GM19372 (cell line): ENCODE measurements around the gene SIK3.
"Not testable (repeated sequence)": the region's sequence is repeated elsewhere in the genome, so short reads cannot be mapped to it uniquely, and the experiment has no call there.

Experiments used
- ATAC-seq: cut with Tn5 transposase; IDR thresholded peaks from one replicate; pipeline ENCODE4 v1.9.1; 2021; ENCODE audit warnings: mild to moderate bottlenecking, low read depth, moderate library complexity; ENCODE audit not compliant: unreplicated experiment

SIK3 gene

GRCh38 chr11:117052196-117053149 is 45.8 kb downstream of the SIK3 start:
- ATAC-seq = no peak

DNA sequence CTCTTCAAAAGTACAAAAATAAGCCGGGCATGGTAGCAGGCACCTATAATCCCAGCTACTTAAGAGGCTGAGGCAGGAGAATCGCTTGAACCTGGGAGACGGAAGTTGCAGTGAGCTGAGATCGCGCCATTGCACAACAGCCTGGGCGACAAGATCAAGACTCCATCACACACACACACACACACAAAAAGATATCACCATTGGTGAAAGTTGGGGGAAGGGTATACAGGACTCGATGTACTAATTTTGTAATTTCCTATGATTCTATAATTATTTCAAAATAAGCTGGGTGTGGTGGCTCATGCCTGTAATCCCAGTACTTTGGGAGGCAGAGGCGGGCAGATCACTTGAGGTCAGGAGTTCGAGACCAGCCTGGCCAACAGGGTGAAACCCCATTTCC is 48.1 kb downstream of the SIK3 start:
- not testable (repeated sequence) for ATAC-seq

- ATAC-seq = not testable (repeated sequence)
Observed at GRCh38 chr11:117046627-117047026, 51.6 kb downstream of the SIK3 start.

GRCh38 chr11:117045956-117046355 is 52.3 kb downstream of the SIK3 start:
- no peak for ATAC-seq

- ATAC-seq = no peak
Observed at GRCh38 chr11:117045196-117045595, 53.0 kb downstream of the SIK3 start.

DNA sequence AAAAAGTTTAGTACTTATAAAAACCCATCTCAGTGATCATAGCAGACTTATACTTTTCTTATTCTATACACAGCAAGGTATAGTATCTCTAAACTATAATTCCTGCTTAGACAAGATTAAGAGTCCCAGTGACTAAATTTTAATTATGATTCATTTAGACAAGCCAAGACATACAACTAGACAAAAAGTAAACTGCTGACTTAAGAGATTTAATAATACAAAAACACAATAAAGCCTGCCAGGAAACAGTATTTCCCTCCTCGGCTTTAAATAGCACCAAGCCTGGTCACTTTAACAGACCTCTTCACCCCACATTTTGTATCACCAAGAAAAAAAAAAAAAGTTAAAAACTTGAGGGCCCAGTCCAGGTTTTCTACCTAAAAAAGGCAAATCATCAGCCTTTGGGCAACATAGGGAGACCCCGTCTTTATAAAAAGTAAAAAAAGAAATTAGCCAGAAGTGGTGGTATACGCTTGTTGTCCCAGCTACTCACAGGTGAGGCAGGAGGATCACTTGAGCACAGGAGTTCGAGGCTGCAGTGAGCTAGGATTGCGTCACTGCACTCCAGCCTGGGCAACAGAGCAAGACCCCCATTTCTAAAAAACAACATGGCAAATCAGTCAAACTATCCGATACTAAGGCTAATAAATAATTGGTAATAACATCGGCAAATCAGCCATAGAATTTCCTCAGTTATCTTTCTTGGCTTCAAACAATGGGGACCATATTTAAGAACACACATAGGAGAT is 53.8 kb downstream of the SIK3 start:
- no peak for ATAC-seq

- no peak for ATAC-seq
Observed at GRCh38 chr11:117042689-117043088, 55.5 kb downstream of the SIK3 start.

DNA sequence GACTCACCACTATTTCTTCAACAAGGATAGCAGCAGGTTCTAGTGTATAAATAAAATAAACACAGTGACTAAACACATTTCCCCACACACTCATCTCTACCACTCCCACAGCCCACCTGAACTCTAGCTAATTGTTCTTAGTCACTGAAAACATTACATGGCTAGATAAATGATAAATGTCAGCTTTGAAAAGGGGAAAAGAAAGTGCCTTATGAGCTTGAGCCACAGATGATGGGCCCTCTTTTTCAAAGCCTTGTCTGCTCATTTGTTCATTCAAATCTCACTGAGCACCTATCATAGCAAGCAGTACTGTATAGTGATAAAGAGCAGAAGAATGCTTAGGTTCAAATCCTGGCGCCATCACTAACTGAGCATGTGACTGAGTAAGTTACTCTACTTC is 58.3 kb downstream of the SIK3 start:
- ATAC-seq = no peak

GRCh38 chr11:117039270-117039669 is 59.0 kb downstream of the SIK3 start:
- no peak for ATAC-seq

DNA sequence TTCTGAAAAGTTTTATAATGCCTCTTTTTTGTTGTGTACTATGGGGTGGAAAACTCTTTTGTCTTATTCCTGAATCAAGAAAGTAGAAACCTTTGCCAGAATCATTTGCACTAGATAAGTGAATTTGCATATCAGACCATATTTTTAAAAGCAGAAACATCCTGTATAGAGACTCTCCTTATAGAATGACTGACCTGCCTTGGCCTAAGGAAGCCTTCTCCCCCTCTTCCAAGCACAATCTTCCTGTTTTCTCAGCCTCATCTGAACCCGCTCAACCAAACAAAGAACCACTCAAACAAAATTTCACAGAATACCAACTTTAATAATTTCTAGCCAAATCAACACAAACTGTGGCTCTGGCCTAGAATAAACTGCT is 60.3 kb downstream of the SIK3 start:
- no peak for ATAC-seq

GRCh38 chr11:117037279-117037974 is 60.8 kb downstream of the SIK3 start:
- ATAC-seq = no peak

DNA sequence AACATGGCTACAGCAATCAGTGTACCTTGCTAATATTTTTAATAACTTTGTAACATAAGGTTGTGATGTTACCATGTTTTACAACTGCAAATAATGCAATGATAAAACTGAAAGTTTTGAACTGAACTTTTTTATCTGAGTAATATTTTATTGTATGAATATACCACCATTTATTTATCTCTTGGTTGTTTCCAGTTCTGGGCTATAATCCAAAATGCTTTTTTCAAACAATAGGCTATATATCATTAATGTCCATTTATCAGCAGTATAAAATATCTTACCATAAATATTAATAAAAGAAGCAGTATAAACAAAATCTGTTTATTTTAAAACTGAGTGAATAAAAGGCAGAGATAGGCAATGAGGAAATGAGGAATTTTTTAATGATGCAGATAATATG is 63.3 kb downstream of the SIK3 start:
- ATAC-seq = no peak

DNA sequence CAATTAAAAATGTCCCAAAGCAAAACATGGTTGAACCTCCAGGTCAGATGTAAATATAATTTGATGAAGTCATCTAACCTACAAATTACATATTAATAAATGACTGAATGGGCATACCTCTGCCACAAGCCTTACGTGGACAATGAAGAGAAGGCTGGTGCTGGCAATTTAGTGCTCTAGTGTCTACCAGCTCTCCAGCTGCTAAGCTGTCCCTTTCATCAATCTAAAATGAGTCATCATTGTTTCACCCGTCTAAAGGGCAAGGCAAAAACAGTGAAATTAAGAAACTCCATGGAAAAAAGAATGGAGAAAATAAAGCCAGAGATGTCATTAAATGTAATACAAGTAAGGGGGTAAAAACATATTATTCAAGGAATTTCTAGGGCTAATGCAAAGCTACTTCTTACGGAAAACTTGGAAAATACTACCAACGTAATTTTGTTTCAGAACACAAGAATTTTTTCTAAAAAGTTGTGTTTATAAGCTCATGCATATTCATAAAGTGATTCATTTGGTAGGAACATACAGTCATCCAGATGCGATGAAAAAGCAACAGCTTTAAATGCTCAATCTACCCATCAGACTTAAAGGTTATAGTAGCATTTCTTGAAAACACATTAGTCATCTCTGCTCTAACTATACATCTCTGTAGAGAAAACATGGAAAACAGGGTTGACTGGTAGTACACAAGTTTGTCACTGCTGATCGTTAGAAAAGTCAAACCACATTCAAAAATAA is 71.5 kb downstream of the SIK3 start:
- ATAC-seq = no peak

DNA sequence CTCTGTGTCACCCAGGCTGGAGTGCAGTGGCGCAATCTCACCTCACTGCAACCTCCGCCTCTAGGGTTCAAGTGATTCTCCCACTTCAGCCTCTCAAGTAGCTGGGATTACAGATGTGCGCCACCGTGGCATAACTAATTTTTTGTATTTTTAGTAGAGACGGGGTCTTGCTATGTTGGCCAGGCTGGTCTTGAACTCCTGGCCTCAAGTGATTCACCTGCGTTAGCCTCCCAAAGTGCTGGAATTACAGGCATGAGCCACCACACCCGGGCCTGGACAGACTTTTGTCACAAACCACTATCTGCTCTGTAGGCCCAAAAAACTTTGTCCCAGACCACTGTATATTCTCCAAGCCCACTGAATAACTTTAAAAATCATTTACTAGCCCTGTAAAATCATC is 74.5 kb downstream of the SIK3 start:
- ATAC-seq = not testable (repeated sequence)

DNA sequence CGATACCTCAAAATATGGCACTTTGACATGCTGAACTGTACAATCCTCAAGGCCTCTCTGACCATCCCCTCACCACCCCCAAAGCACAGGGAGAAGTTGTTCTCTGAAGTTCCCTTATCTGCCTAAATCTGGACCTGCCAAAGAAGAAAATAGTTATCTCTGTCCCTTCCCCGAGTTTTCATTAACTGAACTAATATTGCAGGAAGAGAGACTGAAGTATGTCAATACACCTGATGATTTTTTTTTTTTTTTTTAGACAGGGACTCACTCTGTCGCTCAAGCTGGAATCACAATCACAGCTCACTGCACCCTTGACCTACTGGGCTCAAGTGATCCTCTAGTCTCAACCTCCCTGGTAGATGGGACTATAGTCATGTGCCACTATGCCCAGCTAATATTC is 75.0 kb downstream of the SIK3 start:
- no peak for ATAC-seq

GRCh38 chr11:117022526-117022925 is 75.7 kb downstream of the SIK3 start:
- no peak for ATAC-seq

DNA sequence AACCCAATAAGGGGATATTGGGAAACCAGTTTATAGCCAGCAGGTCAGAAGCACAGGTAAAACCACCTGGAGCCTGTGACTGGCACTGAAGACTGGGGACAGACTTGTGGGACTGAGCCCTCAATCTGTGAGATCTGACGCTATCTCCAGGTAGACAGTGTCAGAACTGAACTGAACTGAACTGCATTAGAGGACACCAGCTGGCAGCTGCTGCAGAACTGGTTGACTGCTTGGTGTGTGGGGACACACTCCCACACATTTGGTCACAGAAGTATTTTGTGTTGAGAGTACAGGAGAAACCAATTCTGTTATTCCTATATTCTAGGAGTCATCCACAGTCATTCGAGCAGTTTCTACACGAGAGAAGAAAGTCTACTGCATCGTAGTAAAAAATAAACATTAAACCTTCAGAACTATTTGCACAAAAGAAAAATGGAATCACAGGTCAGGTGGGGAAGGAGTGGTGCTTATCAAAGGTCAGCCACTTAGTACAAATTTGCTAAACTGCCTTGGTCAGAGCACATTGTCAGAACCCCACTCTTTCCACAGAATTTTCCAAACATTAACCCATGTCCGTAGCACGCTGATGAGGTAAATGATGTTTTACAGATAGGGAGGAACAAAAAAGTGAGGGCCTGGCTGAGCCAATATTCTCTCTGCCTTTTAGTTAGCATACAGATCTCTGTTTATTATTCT is 77.2 kb downstream of the SIK3 start:
- ATAC-seq = no peak

DNA sequence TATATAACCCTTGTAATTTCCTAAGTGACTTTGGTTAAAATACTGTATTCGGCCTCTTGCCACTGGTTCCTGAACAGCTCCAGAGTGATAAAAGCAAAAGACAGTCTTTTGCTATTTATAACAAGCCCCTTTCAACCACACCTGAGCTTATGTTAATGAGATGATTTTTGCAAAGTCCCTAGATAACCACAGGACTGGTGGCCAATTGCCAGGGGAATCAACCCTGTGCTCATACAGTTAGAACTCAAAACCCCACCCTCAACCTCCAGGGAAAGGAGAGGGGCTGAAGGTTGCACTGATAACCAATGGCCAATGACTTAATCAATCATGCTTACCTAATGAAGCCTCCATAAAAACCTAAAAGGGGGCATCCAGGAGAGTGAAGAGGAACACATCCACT is 77.9 kb downstream of the SIK3 start:
- ATAC-seq = no peak

DNA sequence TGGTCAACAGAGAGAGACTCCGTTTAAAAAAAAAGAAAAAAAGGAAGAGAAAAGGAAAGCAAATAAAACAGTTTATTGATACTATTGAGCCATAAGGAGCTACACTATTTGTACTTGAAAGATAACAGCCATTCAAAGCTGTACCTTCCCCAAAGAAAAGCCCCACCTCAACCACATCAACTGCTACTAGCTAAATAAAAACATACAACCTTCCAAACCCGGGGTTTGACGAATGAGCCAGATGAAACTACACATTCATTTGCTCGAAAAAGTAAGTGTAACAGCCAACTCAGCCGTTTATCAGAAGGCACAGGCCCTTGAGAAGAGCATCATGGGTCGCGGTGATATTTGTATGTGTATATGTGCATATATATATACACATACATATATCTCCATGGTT is 78.4 kb downstream of the SIK3 start:
- no peak for ATAC-seq

GRCh38 chr11:117017456-117017855 is 80.8 kb downstream of the SIK3 start:
- no peak for ATAC-seq
